MM.1S (cell line): ENCODE data around the gene FBP2.
"Not testable (repeated sequence)": the region's sequence is repeated elsewhere in the genome, so short reads cannot be mapped to it uniquely, and the experiment has no call there.

Experiments
- DNase-seq: peaks from one replicate; pipeline ENCODE4 v3.0.0-alpha.2; 2015
- H2AFZ ChIP-seq: fragments of 300-600 bp; sonication (generic); 2 replicates; pipeline ENCODE4 v1.6.0; 2016; ENCODE audit warnings: antibody characterized with exemption, low read length
- H3F3A ChIP-seq: fragments of 300-600 bp; sonication (generic); 2 replicates; pipeline ENCODE4 v1.6.1; 2016; ENCODE audit warnings: mild to moderate bottlenecking, antibody characterized with exemption, low read length, moderate library complexity, mixed read lengths; ENCODE audit not compliant: insufficient read depth
- H3K27ac ChIP-seq: fragments of 300-600 bp; sonication (generic); 2 replicates; pipeline ENCODE4 v1.5.1; 2016; ENCODE audit warnings: mild to moderate bottlenecking, low read length
- H3K27me3 ChIP-seq: fragments of 300-600 bp; sonication (generic); replicated peaks from 2 replicates; pipeline ENCODE4 v1.6.0; 2016; ENCODE audit warnings: low read length; ENCODE audit not compliant: insufficient read depth
- H3K36me3 ChIP-seq: fragments of 300-600 bp; sonication (generic); replicated peaks from 2 replicates; pipeline ENCODE4 v1.6.1; 2016; ENCODE audit warnings: mild to moderate bottlenecking, low read length, mixed read lengths; ENCODE audit not compliant: insufficient read depth
- H3K4me1 ChIP-seq: fragments of 300-600 bp; sonication (generic); 2 replicates; pipeline ENCODE4 v1.6.1; 2016; ENCODE audit warnings: low read length, mixed read lengths
- H3K4me2 ChIP-seq: fragments of 300-600 bp; sonication (generic); 2 replicates; pipeline ENCODE4 v1.6.0; 2016; ENCODE audit warnings: low read depth, low read length
- H3K4me3 ChIP-seq: fragments of 300-600 bp; sonication (generic); 2 replicates; pipeline ENCODE4 v1.5.1; 2016; ENCODE audit warnings: low read length, mixed read lengths
- H3K79me2 ChIP-seq: fragments of 300-600 bp; sonication (generic); 2 replicates; pipeline ENCODE4 v1.6.1; 2016; ENCODE audit warnings: mixed run types, low read length, mixed read lengths
- H3K9ac ChIP-seq: fragments of 300-600 bp; sonication (generic); 2 replicates; pipeline ENCODE4 v1.6.1; 2016; ENCODE audit warnings: low read length, mixed read lengths
- H3K9me2 ChIP-seq: fragments of 300-600 bp; sonication (generic); replicated peaks from 2 replicates; pipeline ENCODE4 v1.6.1; 2016; ENCODE audit warnings: mild to moderate bottlenecking, low read length, mixed read lengths; ENCODE audit not compliant: insufficient read depth
- H3K9me3 ChIP-seq: fragments of 300-600 bp; sonication (generic); replicated peaks from 2 replicates; pipeline ENCODE4 v1.6.1; 2016; ENCODE audit warnings: mild to moderate bottlenecking, low read length, mixed read lengths; ENCODE audit not compliant: insufficient read depth
- H4K20me1 ChIP-seq: fragments of 300-600 bp; sonication (generic); 2 replicates; pipeline ENCODE4 v1.6.1; 2016; ENCODE audit warnings: mild to moderate bottlenecking, low read length, moderate library complexity, mixed read lengths; ENCODE audit not compliant: insufficient read depth
- CTCF ChIP-seq: fragments of 300-600 bp; sonication (generic); IDR thresholded peaks from 2 replicates; pipeline ENCODE4 v1.5.1; 2016; ENCODE audit warnings: antibody characterized with exemption, low read length, mixed read lengths
- EZH2 ChIP-seq: fragments of 300-600 bp; sonication (generic); optimal IDR thresholded peaks from 2 replicates; pipeline ENCODE3; 2017; ENCODE audit warnings: low read depth, mild to moderate bottlenecking, antibody characterized with exemption, low read length, mixed read lengths
- EZH2phosphoT487 ChIP-seq: fragments of 300-600 bp; sonication (generic); IDR thresholded peaks from 2 replicates; pipeline ENCODE4 v1.6.1; 2018; ENCODE audit warnings: antibody characterized with exemption, low read length

Gene FBP2

GRCh38 chr9:94600715-94601114 is 7.1 kb upstream of the FBP2 start:
- Histone ChIP-seq H2AFZ (no peak overlapping the region), H3K9me2 (no peaks in the 10 kb centered on the region), H3K4me1 (peaks cover 16% of the 10 kb centered on the region), H3K4me3 (no peak overlapping the region), H3K27me3 (no peaks in the 10 kb centered on the region), H3F3A (peaks cover 10% of the 10 kb centered on the region; the same call in 1 of the 2 replicates), H3K79me2 (no peaks in the 10 kb centered on the region), H4K20me1 (no peaks in the 10 kb centered on the region), H3K4me2 (no peak overlapping the region), H3K9me3 (no peaks in the 10 kb centered on the region), H3K27ac (no peak overlapping the region), H3K36me3 (no peaks in the 10 kb centered on the region), H3K9ac (no peak overlapping the region)
- no peak for DNase-seq
- TF ChIP-seq EZH2 (no peak), CTCF (no peak), EZH2phosphoT487 (no peak)

GRCh38 chr9:94600258-94600657 is 6.6 kb upstream of the FBP2 start:
- no peaks in the 10 kb centered on the region for H4K20me1 ChIP-seq
- peaks cover 16% of the 10 kb centered on the region for H3K4me1 ChIP-seq
- no peaks in the 10 kb centered on the region for H3K27me3 ChIP-seq
- H3K79me2 ChIP-seq = no peaks in the 10 kb centered on the region
- H3K9ac ChIP-seq = no peak overlapping the region
- no peak overlapping the region for H3K4me2 ChIP-seq
- no peak overlapping the region for H3K27ac ChIP-seq
- no peaks in the 10 kb centered on the region for H3K9me2 ChIP-seq
- H3K36me3 ChIP-seq = no peaks in the 10 kb centered on the region
- TF ChIP-seq EZH2 (no peak), EZH2phosphoT487 (no peak), CTCF (no peak)
- no peak overlapping the region for H2AFZ ChIP-seq
- H3K4me3 ChIP-seq = no peak overlapping the region
- no peak for DNase-seq
- peaks cover 10% of the 10 kb centered on the region; the same call in 1 of the 2 replicates for H3F3A ChIP-seq
- no peaks in the 10 kb centered on the region for H3K9me3 ChIP-seq

- Histone ChIP-seq H3K9me3 (no peaks in the 10 kb centered on the region), H3K27me3 (no peaks in the 10 kb centered on the region), H3K79me2 (no peaks in the 10 kb centered on the region), H3K9ac (no peak overlapping the region), H3K4me2 (no peak overlapping the region), H3K4me1 (peaks cover 9% of the 10 kb centered on the region), H3K27ac (no peak overlapping the region), H3K4me3 (no peak overlapping the region), H3F3A (peaks cover 8% of the 10 kb centered on the region; the same call in 1 of the 2 replicates), H3K36me3 (no peaks in the 10 kb centered on the region), H2AFZ (no peak overlapping the region), H4K20me1 (no peaks in the 10 kb centered on the region), H3K9me2 (no peaks in the 10 kb centered on the region)
- TF ChIP-seq EZH2 = no peak
- no peak for TF ChIP-seq EZH2phosphoT487
- no peak for TF ChIP-seq CTCF
- DNase-seq = no peak
Observed at GRCh38 chr9:94599102-94599501, 5.5 kb upstream of the FBP2 start.

DNA sequence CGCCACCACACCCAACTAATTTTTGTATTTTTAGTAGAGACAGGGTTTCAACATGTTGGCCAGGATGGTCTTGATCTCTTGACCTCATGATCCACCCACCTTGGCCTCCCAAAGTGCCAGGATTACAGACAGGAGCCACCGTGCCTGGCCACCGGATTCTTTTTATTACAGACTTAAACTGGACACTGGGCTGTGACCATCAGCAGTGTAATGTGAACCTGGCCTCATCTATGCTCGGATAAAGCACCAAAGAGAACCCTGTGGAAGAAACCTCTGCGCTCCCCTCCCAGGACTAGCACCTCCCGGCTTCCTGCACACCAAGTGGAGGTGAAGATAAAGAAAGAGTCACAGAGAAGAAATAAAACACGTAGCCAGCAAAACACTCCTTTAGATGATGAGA is 941 bp downstream of the FBP2 start:
- DNase-seq, H2AFZ ChIP-seq, H3K27ac ChIP-seq, H3K36me3 ChIP-seq, H3K27me3 ChIP-seq, H3K9me2 ChIP-seq, H3K9ac ChIP-seq, H3K4me2 ChIP-seq, H3K4me3 ChIP-seq, H3K4me1 ChIP-seq, H4K20me1 ChIP-seq, H3K9me3 ChIP-seq, H3F3A ChIP-seq, H3K79me2 ChIP-seq: not testable (repeated sequence)
